ENCODE results near the gene CNR1.

CNR1 gene

DNA sequence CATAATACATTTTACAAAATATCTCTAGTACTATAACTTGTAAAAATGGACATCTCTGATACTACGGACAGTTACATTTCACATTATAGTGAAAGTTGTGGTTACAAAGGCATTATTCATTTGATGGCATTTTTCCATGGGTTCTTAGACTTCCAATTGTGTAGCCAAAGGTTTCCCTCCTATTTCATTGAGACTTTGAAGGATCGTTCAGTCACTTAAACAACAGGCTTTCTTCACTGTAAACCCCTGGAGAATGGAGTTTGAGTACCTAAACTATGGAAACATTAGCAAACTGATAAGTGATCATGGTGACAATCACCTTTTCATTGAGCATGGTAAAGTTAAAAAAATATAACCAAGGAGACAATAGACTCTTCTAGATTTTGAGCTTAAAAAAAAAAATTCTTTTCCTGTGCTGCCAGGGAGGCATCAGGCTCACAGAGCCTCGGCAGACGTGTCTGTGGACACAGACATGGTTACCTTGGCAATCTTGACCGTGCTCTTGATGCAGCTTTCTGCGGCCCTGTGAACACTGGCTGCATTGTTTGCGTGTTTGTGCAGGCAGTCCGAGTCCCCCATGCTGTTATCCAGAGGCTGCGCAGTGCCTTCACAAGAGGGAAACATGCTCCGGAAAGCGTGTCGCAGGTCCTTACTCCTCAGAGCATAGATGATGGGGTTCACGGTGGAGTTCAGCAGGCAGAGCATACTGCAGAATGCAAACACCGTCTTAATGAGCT is 22.6 kb downstream of the CNR1 start:
- no peak for DNase-seq

DNA sequence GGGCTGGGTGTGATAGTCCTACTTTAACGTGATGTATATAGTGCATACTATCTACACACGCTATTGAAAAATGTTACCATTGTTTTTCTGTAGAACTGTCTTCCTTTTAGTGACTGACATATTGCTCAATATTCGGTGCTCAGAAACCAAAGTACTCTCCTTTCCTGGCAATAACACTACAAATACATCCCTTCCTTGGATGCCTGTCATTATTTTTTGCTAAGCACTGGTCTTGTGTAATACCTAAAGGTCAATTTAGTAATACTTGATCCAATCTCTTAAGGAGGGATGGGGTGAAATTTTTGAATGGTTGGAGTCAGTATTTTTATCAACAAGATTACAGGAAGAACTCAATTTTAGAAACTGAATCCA is 23.9 kb downstream of the CNR1 start:
- DNase-seq = no peak

DNA sequence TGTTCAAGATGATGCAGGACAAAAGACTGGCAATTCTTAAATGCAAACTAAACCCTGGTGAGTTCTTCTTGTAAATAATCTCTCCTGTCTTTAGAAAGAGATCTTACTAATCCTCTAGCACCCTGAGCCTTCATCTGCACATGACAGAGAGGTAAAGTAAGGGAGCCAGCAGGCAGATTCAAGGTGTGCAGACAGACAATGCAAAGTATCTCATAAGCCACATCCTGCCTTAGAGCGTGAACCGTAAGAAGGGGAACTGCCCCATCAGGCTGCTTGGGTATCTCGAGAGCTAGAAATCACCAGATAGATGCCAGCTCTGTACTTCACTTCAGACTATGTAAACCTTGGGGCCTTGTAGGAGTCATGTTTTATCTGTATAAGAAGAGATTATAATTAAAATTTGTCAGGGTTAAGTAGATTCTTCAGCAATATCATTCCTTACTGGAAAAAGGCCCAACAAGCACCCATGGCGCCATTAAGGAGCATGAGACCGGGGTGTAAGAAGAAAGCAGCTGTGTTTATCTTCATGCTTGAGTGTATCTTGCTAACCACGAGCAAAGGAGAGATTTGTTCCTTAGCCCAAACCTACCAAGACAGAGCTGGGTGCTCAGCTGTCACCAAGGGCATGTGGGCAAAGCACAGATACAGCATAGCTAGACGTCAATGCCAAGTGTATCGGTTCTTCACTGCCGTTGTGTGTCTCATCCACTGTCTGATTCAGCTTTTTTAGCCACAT is 24.4 kb downstream of the CNR1 start:
- no peak for DNase-seq

DNA sequence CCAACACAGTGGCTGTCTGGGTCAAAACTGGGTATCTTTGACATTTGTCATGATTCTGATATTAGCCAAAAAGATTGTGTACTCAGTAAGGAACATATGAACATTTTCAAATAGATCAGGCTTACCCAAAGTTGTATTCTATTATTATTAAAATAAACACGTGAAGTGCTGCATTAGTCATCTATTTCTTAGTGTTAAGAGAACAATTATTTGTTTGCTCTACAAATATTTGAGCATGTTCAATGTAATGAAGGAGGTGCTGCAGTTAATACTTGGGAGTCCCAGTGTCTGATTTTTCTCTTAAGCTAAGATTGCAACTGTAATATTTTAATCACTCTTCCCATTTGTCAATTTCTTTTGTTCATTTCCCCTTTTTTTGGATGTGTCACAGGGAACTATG is 28.2 kb downstream of the CNR1 start:
- DNase-seq = no peak

DNA sequence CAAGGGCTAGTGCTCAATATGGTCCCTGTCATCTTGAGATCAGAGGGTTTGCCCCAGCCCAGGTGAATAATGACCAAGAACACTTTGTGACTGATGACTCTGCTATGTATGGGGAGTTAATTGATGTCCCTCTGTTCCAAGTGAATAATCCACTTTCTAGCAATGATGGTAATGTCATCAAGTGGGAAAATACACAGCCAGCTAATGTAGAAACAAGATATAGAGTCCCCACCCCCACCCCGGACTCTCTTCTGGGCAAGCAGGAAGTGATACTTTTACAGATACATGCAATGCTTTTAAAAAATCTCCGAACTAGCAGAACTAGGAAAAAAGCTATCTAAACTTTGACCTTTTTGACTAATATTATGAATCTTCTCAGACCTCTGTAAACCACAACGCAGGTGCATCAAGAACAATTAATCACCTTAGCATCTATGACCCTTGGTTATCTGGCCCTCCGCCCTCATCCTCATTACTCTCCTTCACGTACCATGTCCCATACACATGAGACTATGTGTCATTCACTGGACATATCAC is 30.5 kb downstream of the CNR1 start:
- DNase-seq = no peak

DNA sequence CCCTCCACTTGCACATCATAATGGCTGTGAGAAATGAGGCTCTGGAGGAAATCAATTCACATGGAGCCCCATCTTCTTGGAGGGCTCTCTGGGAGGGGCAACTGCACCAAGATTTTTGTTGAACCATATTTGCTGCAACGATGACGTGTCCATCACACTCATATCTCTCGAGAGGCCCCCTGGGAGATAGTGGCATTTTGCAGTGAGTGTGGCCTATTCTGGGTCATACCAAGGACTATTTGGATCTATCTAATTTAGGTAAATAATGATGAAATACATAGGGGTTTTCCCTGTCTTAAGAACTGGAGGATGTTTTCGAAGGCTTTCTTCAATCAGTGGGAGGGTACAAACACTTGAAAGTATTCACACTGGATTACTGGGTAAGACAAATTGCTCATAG is 31.6 kb downstream of the CNR1 start:
- DNase-seq = no peak

DNA sequence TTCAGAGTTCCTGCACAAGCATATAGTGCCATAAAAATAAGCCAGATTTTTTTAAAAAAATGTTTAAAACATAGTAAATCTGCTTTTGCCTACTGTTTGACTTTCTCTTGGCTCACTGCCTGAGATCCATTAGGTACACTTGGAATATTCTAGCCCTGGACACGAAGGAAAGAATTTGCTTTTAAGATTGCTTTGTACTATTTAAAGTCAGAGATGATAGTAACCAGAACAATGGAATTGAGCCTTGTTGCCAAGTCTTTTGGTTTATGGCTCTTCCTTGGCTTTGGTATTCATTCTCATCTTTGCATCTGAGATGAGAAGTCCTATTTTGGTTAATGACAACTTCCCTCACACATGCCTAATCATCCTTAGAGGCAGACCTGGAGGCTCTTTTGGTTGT is 32.4 kb downstream of the CNR1 start:
- DNase-seq = no peak

DNA sequence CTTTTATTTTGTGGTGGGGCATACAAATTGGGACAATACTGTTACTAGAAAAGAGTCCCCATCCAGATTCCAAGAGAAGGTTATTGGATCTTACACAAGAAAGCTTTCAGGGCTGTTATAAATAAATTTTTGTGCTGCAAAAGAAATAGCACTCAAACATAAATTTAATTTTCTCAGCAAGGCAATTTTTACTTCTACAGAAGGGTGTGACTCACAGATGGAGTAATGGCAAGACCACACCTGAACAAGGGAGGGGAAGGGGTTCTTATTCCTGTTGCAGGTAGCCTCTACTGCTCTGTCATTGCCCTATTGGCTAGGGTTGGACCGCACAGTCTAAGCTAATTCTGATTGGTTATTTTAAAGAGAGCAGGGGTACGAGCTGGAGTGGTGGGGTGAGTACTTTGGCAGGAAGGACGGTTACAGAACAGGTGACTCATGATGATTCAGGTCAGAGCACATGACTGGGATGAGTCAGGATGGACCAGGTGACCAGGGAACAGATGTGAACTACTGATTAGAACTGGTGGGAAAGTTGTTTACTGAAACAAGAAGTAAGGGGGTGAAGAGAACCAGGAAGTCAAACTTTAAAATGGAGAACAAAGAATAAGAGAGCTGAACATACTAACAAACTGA is 41.1 kb downstream of the CNR1 start:
- no peak for DNase-seq

DNA sequence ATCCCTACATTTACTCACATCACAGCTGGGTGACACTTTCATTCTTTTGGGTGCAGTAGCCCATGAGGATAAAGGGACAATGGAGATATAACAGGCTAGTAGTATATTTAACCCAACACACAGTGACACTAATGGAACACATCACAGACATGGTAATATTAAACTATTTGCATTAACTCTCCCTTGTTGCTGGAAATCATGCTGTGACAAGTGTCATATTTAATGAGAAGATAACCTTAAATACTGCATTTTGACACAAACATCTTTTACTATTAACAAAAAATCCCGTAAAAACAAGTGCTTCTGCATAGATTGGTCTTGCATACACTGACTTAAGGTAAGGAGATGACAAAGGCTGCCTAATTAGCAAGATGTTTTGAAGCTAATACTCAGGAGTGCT is 45.5 kb downstream of the CNR1 start:
- DNase-seq = no peak

DNA sequence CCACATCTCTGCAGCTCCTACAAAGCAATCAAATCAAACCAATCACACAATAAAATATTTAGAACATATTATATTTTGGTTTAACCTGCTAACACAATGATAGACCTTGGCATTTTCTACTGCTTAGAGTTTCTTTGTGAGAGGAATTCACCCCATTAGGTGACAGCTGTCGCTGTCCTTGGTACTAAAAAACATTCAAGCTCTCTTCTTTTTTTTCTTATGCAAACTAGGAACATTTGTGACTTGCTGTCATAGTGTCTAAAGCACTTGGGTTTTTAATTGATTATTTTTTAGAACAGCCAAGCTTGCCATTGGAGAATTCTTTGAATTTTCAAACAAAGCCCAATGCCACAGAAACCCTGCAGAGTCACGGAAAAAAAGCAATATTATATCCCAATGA is 46.4 kb downstream of the CNR1 start:
- no peak for DNase-seq

DNA sequence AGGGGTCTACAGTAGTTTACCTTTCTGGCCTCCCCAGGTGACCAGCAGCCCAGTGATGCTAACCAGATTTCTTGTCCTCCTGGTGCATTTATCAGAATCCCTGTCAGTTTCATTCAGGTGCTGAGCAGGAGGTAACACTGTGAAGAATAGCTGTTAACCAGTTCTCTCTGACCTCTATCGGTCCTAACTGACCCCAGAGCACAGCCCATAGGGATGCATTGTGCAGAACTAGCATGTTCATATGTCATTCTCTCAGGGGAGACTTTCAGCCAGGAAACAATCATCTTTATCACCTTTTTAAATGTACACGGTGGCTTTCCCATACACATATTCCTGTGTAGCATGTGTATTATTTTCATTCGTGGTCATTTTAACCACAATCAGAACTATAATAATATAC is 49.9 kb downstream of the CNR1 start:
- DNase-seq = no peak

DNA sequence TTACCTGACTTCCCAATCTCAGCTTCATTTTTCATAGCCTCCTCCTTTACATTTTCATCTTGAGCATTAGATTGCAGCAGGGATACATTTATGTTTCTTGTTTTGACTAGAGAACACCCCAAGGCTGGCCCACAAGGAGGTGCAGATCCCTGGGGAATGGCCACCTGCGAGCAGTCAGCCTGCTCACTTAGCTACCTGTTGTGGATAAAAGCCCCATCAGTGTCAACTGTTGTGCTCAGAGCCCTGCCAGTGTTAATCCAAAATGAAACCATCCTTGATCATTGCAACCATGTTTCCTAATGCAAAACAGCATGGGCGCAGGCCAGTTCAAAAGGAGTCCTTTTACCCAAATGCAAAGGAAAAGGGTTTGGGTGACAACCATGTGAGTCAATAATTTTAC is 50.8 kb downstream of the CNR1 start:
- no peak for DNase-seq

DNA sequence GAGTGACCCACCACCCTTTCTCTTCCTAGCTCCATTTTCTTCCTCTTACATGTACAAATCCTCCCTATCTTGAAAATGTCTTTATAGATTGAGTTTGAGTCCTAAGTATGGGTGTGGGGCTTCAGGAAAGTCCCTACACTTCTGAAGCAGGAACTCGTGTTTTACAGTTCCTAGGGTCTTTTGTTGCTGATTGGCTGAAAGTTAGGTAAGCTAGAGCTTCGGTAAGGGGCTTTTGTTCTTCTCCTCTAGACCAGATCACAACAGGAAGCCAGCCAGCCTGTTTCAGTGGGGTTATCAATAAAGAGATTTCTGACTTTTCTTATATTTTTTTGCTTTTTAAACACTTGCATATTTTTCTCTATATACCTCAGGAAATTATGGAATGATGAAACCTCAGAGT is 51.3 kb downstream of the CNR1 start:
- no peak for DNase-seq

DNA sequence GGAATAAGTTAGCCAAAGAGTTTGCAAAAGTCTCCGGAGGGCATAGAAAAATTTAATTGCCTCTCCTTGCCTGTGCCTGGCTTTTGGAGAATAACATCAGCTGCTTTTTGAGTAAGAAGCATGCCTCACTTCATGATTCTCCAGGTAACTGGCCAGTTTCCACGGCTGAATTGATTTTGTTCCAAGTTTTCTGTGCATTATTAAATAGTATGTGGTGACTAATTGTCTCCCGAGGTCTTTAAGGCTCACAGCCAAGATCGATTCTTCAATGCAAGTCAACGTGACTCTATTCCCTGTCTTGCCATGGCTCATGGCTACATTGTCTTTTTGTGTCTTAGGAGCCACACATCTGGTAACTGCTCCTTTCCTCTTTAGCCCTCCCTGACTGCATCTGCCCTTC is 54.2 kb downstream of the CNR1 start:
- DNase-seq = no peak

DNA sequence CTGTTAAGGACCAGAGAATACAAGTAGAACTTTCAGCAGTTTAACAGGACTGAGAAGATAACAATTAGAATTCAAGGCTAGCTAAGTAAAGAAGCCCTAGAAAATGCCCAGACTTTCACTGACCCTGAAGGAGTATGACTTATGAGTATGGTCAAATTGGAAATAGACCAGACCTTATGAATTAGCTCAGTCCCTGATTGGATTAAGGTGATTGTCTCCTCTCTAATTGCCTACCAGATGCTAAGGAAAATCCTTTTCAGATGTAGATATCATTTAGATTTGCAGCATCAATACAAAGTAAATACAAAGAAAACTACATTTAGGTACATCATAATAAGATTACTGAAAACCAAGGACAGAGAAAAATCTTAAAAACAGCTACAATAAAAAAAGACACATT is 58.9 kb downstream of the CNR1 start:
- no peak for DNase-seq

DNA sequence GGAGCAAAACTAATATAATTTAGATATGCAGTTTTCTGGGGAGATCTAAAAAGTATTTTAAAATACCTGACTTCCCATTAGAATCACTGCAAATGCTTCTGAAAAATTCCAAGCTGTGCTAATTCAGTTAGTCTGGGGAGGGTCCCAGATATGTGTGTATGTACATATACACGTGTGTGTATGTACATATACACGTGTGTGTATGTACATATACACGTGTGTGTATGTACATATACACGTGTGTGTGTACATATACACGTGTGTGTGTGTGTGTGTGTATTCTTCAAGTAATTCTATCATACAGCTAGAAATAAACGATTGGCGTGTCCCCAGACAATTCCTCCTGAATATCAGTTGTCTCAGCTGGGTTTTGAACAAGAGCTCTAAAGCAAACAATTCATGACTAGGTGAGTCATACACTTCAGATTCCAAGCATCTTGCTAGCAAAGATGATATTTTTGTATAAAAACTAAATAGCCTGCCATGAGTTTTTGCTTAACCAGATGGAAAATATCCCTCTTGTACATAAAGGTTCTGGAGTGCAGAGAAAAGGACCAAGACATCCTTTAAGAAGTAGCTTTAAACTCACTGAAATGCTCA is 60.3 kb downstream of the CNR1 start:
- DNase-seq = no peak
